Caco-2 (cell line): ENCODE measurements around the gene FHAD1. TPM values are rescaled to one million over a fixed set of nuclear protein-coding genes. Genes with fewer than 3 reads are reported as not detected.

Experiments used
- BruUV-seq: library from RNA; stranded (reverse); fragments of 400-500 nt; replicated peaks from 2 replicates; lab custom pipeline; 2021; lab: Mats Ljungman, UMichigan
- CTCF ChIA-PET: fragments of 300-600 bp; sonication (Branson Sonifier 250); formaldehyde crosslinking; loops from one replicate; lab custom pipeline; 2022; ENCODE audit warnings: antibody characterized with exemption; lab: Charles Lee
- POLR2A ChIA-PET: fragments of 300-600 bp; sonication (Branson Sonifier 250); formaldehyde crosslinking; loops from one replicate; lab custom pipeline; 2022; ENCODE audit warnings: antibody characterized with exemption; lab: Charles Lee
- DNase-seq, 2 experiments: peaks; one replicate each; pipeline versions ENCODE4 v3.0.0 to v3.0.0-alpha.2; 2020 to 2022
- H3K27me3 ChIP-seq: replicated peaks from 2 replicates; pipeline ENCODE4 v1.6.0; 2011; ENCODE audit warnings: low read length; ENCODE audit not compliant: control insufficient read depth, insufficient read depth
- H3K36me3 ChIP-seq: 2 replicates; pipeline ENCODE4 v1.5.1; 2011; ENCODE audit warnings: low read length; ENCODE audit not compliant: control insufficient read depth, insufficient read depth
- H3K4me1 ChIP-seq: fragments of 250-450 bp; sonication (Bioruptor Pico); 2 replicates; pipeline ENCODE4 v1.5.1; 2020; ENCODE audit warnings: mild to moderate bottlenecking
- H3K4me3 ChIP-seq: 2 replicates; pipeline ENCODE4 v1.5.1; 2011; ENCODE audit warnings: low read depth, mild to moderate bottlenecking, control low read depth, low read length
- H3K9me3 ChIP-seq: fragments of 250-450 bp; sonication (Bioruptor Pico); 2 replicates; pipeline ENCODE4 v1.5.1; 2020; ENCODE audit warnings: mild to moderate bottlenecking, moderate library complexity
- H3K27ac Mint-ChIP-seq: one replicate; pipeline ENCODE4 v1.8.0; 2022; ENCODE audit warnings: mixed read lengths; ENCODE audit not compliant: unreplicated experiment
- H3K27me3 Mint-ChIP-seq: one replicate; pipeline ENCODE4 v1.8.0; 2022; ENCODE audit warnings: mixed read lengths; ENCODE audit not compliant: insufficient read depth, unreplicated experiment
- H3K36me3 Mint-ChIP-seq: one replicate; pipeline ENCODE4 v1.8.0; 2022; ENCODE audit warnings: mild to moderate bottlenecking, mixed read lengths; ENCODE audit not compliant: insufficient read depth, unreplicated experiment
- H3K4me1 Mint-ChIP-seq: one replicate; pipeline ENCODE4 v1.8.0; 2022; ENCODE audit warnings: low read depth, mixed read lengths; ENCODE audit not compliant: unreplicated experiment
- H3K4me3 Mint-ChIP-seq: one replicate; pipeline ENCODE4 v1.8.0; 2022; ENCODE audit warnings: mild to moderate bottlenecking, moderate library complexity, mixed read lengths; ENCODE audit not compliant: unreplicated experiment
- H3K9me3 Mint-ChIP-seq: one replicate; pipeline ENCODE4 v1.8.0; 2022; ENCODE audit warnings: mixed read lengths; ENCODE audit not compliant: unreplicated experiment
- CTCF ChIP-seq, 2 experiments: fragments of 200-600 bp in 1 of 2; IDR thresholded peaks; 1 replicate in 1 of 2; 2 replicates in 1 of 2; pipeline versions ENCODE4 v1.5.1 to v1.8.0; 2011 to 2022; ENCODE audit warnings: antibody characterized with exemption in 1 of 2, control low read depth in 1 of 2, inconsistent platforms in 1 of 2, low read depth in 1 of 2, low read length in 1 of 2, mild to moderate bottlenecking in 1 of 2, moderate library complexity in 1 of 2; ENCODE audit not compliant: insufficient read depth in 1 of 2, severe bottlenecking in 1 of 2, unreplicated experiment in 1 of 2
- intact Hi-C: fragments of 100-400 bp; cut with micrococcal nuclease; formaldehyde crosslinking; loops from one replicate; pipeline ENCODE4 v1.10.0; 2022; ENCODE audit not compliant: unreplicated experiment
- total RNA-seq: library from RNA; stranded (reverse); gene quantifications from 2 replicates; pipeline ENCODE4 v1.2.3, GENCODE V29; 2022

The FHAD1 gene
- total RNA-seq, 1 experiment from 2014 or later = 0.18 TPM

GRCh38 chr1:15420853-15421465 lies 173.9 kb downstream of the FHAD1 start:
- CTCF ChIA-PET = no interaction called here
- no peaks in the 10 kb centered on the region for H3K27me3 Mint-ChIP-seq
- intact Hi-C loops = no loop called here
- H3K36me3 Mint-ChIP-seq = no peaks in the 10 kb centered on the region
- Histone ChIP-seq H3K27me3 (no peaks in the 10 kb centered on the region), H3K9me3 (no peaks in the 10 kb centered on the region), H3K36me3 (peaks cover 1% of the 10 kb centered on the region; the same call in 1 of the 2 replicates), H3K4me1 (peaks cover 15% of the 10 kb centered on the region), H3K4me3 (no peak overlapping the region)
- DNase-seq = no peak
- POLR2A ChIA-PET = no interaction called here
- H3K4me3 Mint-ChIP-seq = no peak overlapping the region
- no peaks in the 10 kb centered on the region for H3K9me3 Mint-ChIP-seq
- TF ChIP-seq CTCF (IDR thresholded peaks at IDR 0.05; ENCODE audit: insufficient read depth in 1 of 2, low read depth in 1 of 2, low read length in 1 of 2, severe bottlenecking in 1 of 2, unreplicated experiment in 1 of 2) = no peak
- H3K4me1 Mint-ChIP-seq = peaks cover 9% of the 10 kb centered on the region
- no peak overlapping the region for H3K27ac Mint-ChIP-seq
- BruUV-seq = no TSS peak

GRCh38 chr1:15422871-15423270 lies 175.8 kb downstream of the FHAD1 start:
- H3K27me3 ChIP-seq = no peaks in the 10 kb centered on the region
- POLR2A ChIA-PET = no interaction called here
- Mint-ChIP-seq H3K4me3 (no peak overlapping the region), H3K27ac (no peak overlapping the region), H3K9me3 (no peaks in the 10 kb centered on the region), H3K36me3 (no peaks in the 10 kb centered on the region), H3K27me3 (no peaks in the 10 kb centered on the region), H3K4me1 (peaks cover 9% of the 10 kb centered on the region)
- DNase-seq = no peak
- no peak for TF ChIP-seq CTCF (IDR thresholded peaks at IDR 0.05; ENCODE audit: insufficient read depth in 1 of 2, low read depth in 1 of 2, low read length in 1 of 2, severe bottlenecking in 1 of 2, unreplicated experiment in 1 of 2)
- no peak overlapping the region for H3K4me3 ChIP-seq
- CTCF ChIA-PET = no interaction called here
- no peaks in the 10 kb centered on the region for H3K9me3 ChIP-seq
- peaks cover 15% of the 10 kb centered on the region for H3K4me1 ChIP-seq
- intact Hi-C loops = no loop called here
- peaks cover 1% of the 10 kb centered on the region; the same call in 1 of the 2 replicates for H3K36me3 ChIP-seq
- no TSS peak for BruUV-seq

GRCh38 chr1:15423355-15424077 lies 176.5 kb downstream of the FHAD1 start:
- BruUV-seq = no TSS peak
- Mint-ChIP-seq H3K4me3 (no peak overlapping the region), H3K27ac (no peak overlapping the region), H3K9me3 (no peaks in the 10 kb centered on the region), H3K27me3 (no peaks in the 10 kb centered on the region), H3K4me1 (peaks cover 9% of the 10 kb centered on the region), H3K36me3 (no peaks in the 10 kb centered on the region)
- ChIA-PET POLR2A (no interaction called here), CTCF (no interaction called here)
- Histone ChIP-seq H3K36me3 (peaks cover 1% of the 10 kb centered on the region; the same call in 1 of the 2 replicates), H3K9me3 (no peaks in the 10 kb centered on the region), H3K27me3 (no peaks in the 10 kb centered on the region), H3K4me1 (peaks cover 15% of the 10 kb centered on the region), H3K4me3 (no peak overlapping the region)
- intact Hi-C loops = no loop called here
- TF ChIP-seq CTCF (IDR thresholded peaks at IDR 0.05; ENCODE audit: insufficient read depth in 1 of 2, low read depth in 1 of 2, low read length in 1 of 2, severe bottlenecking in 1 of 2, unreplicated experiment in 1 of 2) = no peak
- DNase-seq = no peak
